Measurements from ENCODE around the gene UTF1.
"Not testable (repeated sequence)": the region's sequence is repeated elsewhere in the genome, so short reads cannot be mapped to it uniquely, and the experiment has no call there.

UTF1 gene

DNA sequence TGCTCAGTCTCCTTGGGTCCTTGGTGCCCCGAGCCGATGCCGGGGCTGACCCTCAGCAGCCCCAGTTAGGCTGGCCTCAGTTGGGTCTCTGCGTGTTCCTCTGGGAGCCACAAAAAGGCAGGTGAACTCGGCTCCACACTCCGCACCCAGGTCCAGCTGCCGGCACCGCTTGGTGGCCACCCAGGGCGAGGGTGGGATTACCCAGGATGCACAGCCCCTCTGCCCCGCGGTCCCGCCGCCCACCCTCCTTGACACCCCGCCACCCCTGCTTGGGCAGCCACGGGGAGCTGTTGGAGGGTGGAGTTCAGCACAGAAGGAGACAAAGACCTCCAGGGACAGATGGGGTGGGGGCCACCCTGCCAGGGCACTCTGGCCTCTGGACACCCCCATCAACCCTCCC is 25.3 kb downstream of the UTF1 start:
- peaks cover 6% of the 10 kb centered on the region for H3K27me3 ChIP-seq (ENCODE audit: control insufficient read depth, insufficient read depth, low read length)
- no peak overlapping the region for H3K4me2 ChIP-seq (ENCODE audit: low read length)
- H3K4me1 ChIP-seq (ENCODE audit: control insufficient read depth, insufficient read depth, low read length): peaks cover 27% of the 10 kb centered on the region
- H3K9me3 ChIP-seq (replicated peaks; ENCODE audit: low read length): no peaks in the 10 kb centered on the region
- no peaks in the 10 kb centered on the region for H3K36me3 ChIP-seq (ENCODE audit: insufficient read depth, low read length)
- no peak overlapping the region for H3K9ac ChIP-seq (ENCODE audit: low read depth, low read length)
- H3K4me3 ChIP-seq (ENCODE audit: low read length): no peak overlapping the region

DNA sequence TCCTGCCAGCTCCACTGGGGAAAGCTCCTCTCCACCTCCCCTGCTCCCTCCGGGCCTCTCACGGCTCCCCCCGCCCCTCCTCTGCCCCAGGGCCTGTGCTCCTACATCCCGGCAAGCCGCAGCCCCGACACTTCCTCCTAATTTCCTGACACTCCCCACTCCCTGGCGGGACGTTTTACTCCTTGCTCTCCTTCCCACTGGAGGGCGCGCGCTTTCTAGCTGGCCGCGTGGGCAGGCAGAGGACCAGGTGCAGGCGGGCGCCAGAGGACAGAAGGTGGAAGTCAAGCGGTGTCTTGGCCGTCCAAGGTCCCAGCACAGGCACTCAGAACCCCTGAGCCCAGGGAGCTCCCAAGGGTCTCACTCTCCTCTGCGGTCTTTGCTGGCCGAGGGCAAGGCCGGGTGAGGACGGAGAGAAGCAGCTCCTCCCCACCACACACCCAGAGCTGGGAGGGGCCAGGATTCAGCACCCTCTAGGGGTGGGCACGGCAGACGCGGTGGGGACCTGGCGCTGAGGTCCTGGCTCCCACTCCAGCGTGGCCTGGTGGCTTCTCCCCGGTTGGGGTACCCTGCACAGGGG is 27.6 kb downstream of the UTF1 start:
- Histone ChIP-seq H3K4me2 (ENCODE audit: low read length) (no peak overlapping the region), H3K9me3 (replicated peaks; ENCODE audit: low read length) (no peaks in the 10 kb centered on the region), H3K4me3 (ENCODE audit: low read length) (no peak overlapping the region), H3K36me3 (ENCODE audit: insufficient read depth, low read length) (no peaks in the 10 kb centered on the region), H3K9ac (ENCODE audit: low read depth, low read length) (no peak overlapping the region), H3K4me1 (ENCODE audit: control insufficient read depth, insufficient read depth, low read length) (peaks cover 44% of the 10 kb centered on the region), H3K27me3 (ENCODE audit: control insufficient read depth, insufficient read depth, low read length) (no peaks in the 10 kb centered on the region)

DNA sequence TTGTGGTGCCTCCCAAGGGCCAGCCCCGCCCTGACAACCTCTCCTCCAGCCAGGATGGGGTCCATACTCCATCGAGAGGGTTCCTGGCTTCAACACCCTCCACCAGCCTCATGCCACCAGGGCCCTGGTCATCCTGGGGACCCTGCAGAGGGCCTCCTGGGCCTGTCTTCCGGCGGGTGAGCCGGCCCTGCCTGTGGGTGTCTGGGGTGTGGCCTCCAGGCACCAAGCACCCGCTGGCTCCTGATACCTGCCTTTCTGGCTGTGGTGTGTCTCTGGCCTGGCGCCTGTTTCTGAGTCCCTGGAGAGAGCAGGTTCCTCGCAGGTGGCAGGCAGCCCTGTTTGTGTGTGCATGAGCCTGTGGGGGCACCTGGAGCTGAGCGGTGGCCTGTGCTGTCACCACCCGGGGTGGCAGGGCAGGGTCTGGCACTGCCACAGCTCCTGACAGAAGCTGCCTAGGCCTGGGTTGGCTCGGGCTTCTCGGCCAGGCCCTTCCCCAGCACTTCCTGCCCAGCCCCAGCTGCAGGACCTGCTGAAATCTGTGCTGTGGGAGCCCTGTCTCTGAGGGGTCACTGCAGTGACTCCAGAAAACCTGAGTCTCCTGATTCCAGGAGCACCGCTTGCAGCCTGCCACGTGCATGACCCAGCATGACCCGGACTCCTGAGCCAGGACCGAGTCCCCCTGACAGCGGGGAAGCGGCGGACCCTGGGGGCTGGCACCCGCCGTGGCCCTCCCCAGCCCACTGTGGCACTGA is 28.2 kb downstream of the UTF1 start:
- Histone ChIP-seq H3K4me2 (ENCODE audit: low read length) (peak overlapping the region; percentile 64), H3K4me1 (ENCODE audit: control insufficient read depth, insufficient read depth, low read length) (peaks cover 44% of the 10 kb centered on the region), H3K9me3 (replicated peaks; ENCODE audit: low read length) (no peaks in the 10 kb centered on the region), H3K9ac (ENCODE audit: low read depth, low read length) (no peak overlapping the region), H3K36me3 (ENCODE audit: insufficient read depth, low read length) (no peaks in the 10 kb centered on the region), H3K27me3 (ENCODE audit: control insufficient read depth, insufficient read depth, low read length) (no peaks in the 10 kb centered on the region), H3K4me3 (ENCODE audit: low read length) (no peak overlapping the region)

DNA sequence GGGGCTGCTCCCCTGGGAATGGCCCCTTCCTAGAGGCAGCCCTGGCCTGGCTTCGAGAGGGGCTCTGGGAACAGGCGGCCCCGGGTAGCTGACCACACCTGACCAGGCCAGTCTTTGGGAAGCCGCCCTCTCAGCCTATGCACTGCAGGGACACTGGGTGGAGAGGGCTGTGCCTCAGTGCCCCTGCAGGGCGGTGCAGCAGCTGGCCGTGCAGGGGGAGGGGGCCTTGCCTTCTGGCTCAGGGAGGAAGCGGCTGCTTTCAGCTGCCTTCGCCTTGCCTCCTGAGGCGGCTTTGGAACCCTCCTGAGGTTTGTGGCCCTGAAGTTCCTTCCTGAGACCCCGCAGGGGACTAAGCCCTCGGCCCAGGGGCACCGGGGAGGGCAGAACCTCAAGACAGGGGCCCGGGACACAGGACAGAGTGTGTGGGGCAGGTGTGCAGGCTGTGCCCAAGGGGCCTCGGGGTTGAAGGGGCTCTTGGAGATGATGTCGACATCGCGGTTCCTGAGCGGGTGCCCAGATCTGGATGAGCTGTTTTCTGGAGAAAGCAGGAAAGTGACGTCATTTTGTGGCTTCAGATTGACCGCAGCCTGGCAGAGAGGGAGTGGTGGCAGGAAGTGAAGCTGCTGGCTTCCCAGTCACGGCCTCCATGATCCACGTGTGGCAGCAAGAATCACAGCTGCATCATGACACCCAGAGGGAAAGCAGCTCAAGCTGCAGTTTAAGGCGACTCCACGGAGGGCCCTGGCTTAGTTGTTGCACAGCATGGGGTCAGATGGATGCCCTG is 29.0 kb downstream of the UTF1 start:
- peak overlapping the region; percentile 41 for H3K9ac ChIP-seq (ENCODE audit: low read depth, low read length)
- peak overlapping the region; percentile 41 for H3K4me3 ChIP-seq (ENCODE audit: low read length)
- H3K9me3 ChIP-seq (replicated peaks; ENCODE audit: low read length): no peaks in the 10 kb centered on the region
- H3K4me2 ChIP-seq (ENCODE audit: low read length): peak overlapping the region; percentile 64
- no peaks in the 10 kb centered on the region for H3K27me3 ChIP-seq (ENCODE audit: control insufficient read depth, insufficient read depth, low read length)
- H3K36me3 ChIP-seq (ENCODE audit: insufficient read depth, low read length): no peaks in the 10 kb centered on the region
- peaks cover 44% of the 10 kb centered on the region for H3K4me1 ChIP-seq (ENCODE audit: control insufficient read depth, insufficient read depth, low read length)

DNA sequence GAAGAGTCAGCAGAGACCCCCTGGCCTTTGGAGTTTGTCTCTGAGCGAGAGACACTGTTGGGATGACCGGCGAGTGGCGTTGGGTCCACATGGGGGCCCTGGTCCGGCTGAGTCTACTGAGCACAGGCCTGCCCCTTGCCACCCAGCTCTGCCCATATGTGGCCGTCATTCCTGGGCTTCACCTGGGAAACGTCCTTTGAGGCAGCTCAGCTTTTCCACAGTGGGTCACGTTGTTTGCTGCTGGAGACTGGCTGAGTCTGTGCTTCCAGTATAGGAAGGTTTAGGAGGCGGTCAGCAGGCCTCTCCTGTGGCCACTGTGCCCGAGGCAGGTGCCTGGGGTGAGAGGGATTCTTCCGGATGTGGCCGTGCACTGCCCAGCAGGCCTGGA is 29.6 kb downstream of the UTF1 start:
- H3K27me3 ChIP-seq (ENCODE audit: control insufficient read depth, insufficient read depth, low read length): no peaks in the 10 kb centered on the region
- peak overlapping the region; percentile 59 for H3K4me2 ChIP-seq (ENCODE audit: low read length)
- H3K4me3 ChIP-seq (ENCODE audit: low read length): no peak overlapping the region
- H3K9me3 ChIP-seq (replicated peaks; ENCODE audit: low read length): no peaks in the 10 kb centered on the region
- no peaks in the 10 kb centered on the region for H3K36me3 ChIP-seq (ENCODE audit: insufficient read depth, low read length)
- peaks cover 44% of the 10 kb centered on the region for H3K4me1 ChIP-seq (ENCODE audit: control insufficient read depth, insufficient read depth, low read length)
- H3K9ac ChIP-seq (ENCODE audit: low read depth, low read length): peak overlapping the region; percentile 11

DNA sequence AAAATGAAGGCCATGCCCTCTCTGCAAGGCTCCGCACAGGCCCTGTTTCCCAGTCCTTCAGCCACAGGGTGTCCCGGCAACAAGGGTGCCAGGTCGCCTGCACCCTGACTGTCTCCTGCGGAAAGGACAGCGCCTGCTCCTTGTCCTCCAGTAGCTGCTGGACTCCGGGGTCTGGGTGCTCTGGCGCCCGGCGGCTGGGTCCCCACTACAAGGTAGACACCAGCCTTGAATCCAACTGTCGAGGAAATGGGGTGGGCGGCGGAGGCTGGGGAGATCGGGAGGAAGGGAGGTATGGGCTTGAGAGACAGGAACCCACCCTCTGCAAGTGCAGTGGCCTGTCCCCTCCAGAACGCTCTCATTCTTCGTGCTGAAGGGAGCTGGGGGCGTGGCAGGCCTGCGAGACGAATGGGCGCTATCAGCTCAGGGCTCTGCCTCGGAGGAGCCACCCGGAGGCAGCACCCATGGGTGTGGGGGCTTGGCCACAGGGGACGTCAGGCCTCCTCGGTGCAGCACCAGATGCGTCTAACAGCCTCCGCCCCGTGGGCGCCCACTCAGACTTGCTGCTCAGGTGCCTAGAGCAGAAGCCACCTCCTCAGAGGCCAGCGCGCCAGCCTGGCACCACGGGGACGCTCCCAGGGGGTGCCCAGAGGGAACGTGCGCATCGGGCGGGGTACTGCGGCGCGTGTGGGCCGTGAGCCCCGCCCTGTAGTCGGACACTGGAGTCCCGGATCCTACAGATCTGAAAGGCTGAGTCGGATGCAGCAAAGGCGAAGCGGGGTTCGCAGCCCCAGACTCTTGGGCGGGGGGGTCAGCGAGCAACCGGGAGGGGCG is 31.1 kb downstream of the UTF1 start:
- Histone ChIP-seq H3K4me1 (ENCODE audit: control insufficient read depth, insufficient read depth, low read length) (peaks cover 44% of the 10 kb centered on the region), H3K4me3 (ENCODE audit: low read length) (peak overlapping the region; percentile 72), H3K27me3 (ENCODE audit: control insufficient read depth, insufficient read depth, low read length) (no peaks in the 10 kb centered on the region), H3K9me3 (replicated peaks; ENCODE audit: low read length) (no peaks in the 10 kb centered on the region), H3K9ac (ENCODE audit: low read depth, low read length) (peak overlapping the region; percentile 77), H3K4me2 (ENCODE audit: low read length) (peak overlapping the region; percentile 80), H3K36me3 (ENCODE audit: insufficient read depth, low read length) (no peaks in the 10 kb centered on the region)

DNA sequence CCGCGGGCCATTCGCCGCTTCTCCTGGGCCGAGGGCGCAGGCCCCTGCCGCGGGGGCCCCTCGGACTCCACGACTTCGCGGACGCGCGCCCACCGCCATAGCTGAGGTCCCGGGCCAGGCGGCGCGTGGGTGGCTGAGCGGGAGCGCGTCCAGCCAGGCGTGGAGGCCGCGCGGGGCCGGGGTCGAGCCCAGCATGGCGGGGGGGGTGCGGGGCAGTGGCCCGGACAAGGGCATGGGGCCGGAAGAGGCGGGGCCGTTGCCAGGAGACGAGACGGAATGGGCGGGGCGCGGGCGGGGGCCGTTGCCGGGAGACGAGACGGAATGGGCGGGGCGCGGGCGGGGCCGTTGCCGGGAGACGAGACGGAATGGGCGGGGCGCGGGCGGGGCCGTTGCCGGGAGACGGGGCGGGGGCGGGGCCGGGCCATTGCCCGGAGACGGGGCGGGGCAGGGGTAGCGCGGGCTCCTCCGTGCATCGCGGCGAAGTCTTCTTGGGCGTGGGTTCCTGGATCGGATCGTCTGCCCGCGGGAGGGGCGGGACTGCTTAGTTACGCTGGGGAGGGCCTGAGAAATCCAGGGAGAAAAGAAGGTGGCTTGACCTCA is 31.8 kb downstream of the UTF1 start:
- H3K9me3 ChIP-seq (replicated peaks; ENCODE audit: low read length): no peaks in the 10 kb centered on the region
- peaks cover 44% of the 10 kb centered on the region for H3K4me1 ChIP-seq (ENCODE audit: control insufficient read depth, insufficient read depth, low read length)
- H3K36me3 ChIP-seq (ENCODE audit: insufficient read depth, low read length): no peaks in the 10 kb centered on the region
- peak overlapping the region; percentile 72 for H3K4me3 ChIP-seq (ENCODE audit: low read length)
- peak overlapping the region; percentile 82 for H3K4me2 ChIP-seq (ENCODE audit: low read length)
- peak overlapping the region; percentile 77 for H3K9ac ChIP-seq (ENCODE audit: low read depth, low read length)
- H3K27me3 ChIP-seq (ENCODE audit: control insufficient read depth, insufficient read depth, low read length): no peaks in the 10 kb centered on the region

DNA sequence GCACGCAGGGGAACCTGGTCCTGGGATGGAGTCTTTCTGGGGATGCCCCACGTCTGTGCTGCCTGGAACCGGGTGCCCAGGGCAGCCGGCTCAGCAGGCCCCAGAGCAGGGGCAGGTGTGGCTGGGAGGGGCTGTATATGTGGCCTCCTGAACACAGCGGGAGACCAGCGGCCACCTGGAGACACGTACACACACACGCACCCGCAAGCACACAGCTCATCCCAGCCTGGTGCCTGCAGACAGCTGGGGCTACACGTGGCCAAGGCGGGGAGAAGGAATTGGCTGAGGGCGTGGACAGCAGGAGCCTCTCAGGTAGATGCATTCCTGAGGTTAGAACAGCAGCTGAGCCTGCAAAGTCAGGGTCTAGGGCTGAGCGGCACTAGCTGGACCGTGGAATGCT is 32.7 kb downstream of the UTF1 start:
- no peak overlapping the region for H3K4me3 ChIP-seq (ENCODE audit: low read length)
- no peaks in the 10 kb centered on the region for H3K27me3 ChIP-seq (ENCODE audit: control insufficient read depth, insufficient read depth, low read length)
- H3K9ac ChIP-seq (ENCODE audit: low read depth, low read length): no peak overlapping the region
- H3K4me2 ChIP-seq (ENCODE audit: low read length): peak overlapping the region; percentile 82
- peaks cover 42% of the 10 kb centered on the region for H3K4me1 ChIP-seq (ENCODE audit: control insufficient read depth, insufficient read depth, low read length)
- H3K9me3 ChIP-seq (replicated peaks; ENCODE audit: low read length): no peaks in the 10 kb centered on the region
- no peaks in the 10 kb centered on the region for H3K36me3 ChIP-seq (ENCODE audit: insufficient read depth, low read length)

DNA sequence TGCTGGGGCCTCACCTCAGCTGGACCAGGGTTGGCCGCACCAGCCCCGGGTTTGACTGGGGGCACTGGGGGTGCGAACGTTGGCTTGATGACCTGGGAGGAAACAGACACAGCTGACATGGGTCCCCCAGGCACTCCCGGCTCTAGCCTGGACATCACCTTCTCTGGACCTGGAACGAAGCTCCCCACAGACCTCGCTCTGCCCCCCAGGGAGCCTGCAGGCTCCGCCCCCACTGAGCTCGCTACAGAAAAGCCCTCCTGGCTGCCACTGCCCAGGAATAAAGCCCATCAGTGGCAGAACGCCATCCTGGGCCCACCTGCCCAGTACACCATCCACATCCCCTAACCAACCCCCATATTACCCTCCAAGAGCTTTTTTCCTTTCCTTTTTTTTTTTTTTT is 33.7 kb downstream of the UTF1 start:
- H3K4me3 ChIP-seq (ENCODE audit: low read length): no peak overlapping the region
- H3K9ac ChIP-seq (ENCODE audit: low read depth, low read length): no peak overlapping the region
- no peaks in the 10 kb centered on the region for H3K27me3 ChIP-seq (ENCODE audit: control insufficient read depth, insufficient read depth, low read length)
- no peaks in the 10 kb centered on the region for H3K36me3 ChIP-seq (ENCODE audit: insufficient read depth, low read length)
- no peaks in the 10 kb centered on the region for H3K9me3 ChIP-seq (replicated peaks; ENCODE audit: low read length)
- no peak overlapping the region for H3K4me2 ChIP-seq (ENCODE audit: low read length)
- peaks cover 33% of the 10 kb centered on the region for H3K4me1 ChIP-seq (ENCODE audit: control insufficient read depth, insufficient read depth, low read length)

DNA sequence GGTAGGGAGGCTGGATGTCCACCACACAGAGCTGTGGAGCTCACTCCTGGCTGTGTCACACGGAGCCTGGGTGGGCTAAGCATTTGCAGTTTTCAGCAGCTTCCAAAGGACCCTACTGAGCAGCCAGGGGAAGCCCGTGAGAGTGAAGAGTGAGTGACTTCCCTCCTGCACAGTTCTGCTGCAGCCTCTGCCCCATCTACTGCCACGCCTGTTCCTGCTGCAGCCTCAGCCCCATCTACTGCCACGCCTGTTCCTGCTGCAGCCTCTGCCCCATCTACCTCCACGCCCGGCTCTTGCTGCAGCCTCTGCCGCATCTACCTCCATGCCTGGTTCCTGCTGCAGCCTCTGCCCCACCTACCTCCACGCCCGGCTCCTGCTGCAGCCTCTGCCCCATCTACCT is 34.4 kb downstream of the UTF1 start:
- H3K27me3 ChIP-seq (ENCODE audit: control insufficient read depth, insufficient read depth, low read length): no peaks in the 10 kb centered on the region
- peaks cover 26% of the 10 kb centered on the region for H3K4me1 ChIP-seq (ENCODE audit: control insufficient read depth, insufficient read depth, low read length)
- no peak overlapping the region for H3K9ac ChIP-seq (ENCODE audit: low read depth, low read length)
- no peaks in the 10 kb centered on the region for H3K36me3 ChIP-seq (ENCODE audit: insufficient read depth, low read length)
- H3K9me3 ChIP-seq (replicated peaks; ENCODE audit: low read length): no peaks in the 10 kb centered on the region
- H3K4me2 ChIP-seq (ENCODE audit: low read length): no peak overlapping the region
- no peak overlapping the region for H3K4me3 ChIP-seq (ENCODE audit: low read length)

DNA sequence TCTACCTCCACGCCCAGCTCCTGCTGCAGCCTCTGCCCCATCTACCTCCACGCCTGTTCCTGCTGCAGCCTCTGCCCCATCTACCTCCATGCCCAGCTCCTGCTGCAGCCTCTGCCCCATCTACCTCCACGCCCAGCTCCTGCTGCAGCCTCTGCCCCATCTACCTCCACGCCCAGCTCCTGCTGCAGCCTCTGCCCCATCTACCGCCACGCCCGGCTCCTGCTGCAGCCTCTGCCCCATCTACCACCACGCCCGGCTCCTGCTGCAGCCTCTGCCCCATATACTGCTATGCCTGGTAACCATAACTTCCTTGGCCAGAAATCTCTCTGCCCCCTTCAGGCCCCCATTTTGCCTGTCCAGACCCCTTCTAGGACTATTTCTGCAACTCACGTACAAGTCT is 35.0 kb downstream of the UTF1 start:
- H3K9me3 ChIP-seq (replicated peaks; ENCODE audit: low read length); H3K9ac ChIP-seq (ENCODE audit: low read depth, low read length); H3K4me3 ChIP-seq (ENCODE audit: low read length); H3K27me3 ChIP-seq (ENCODE audit: control insufficient read depth, insufficient read depth, low read length); H3K4me2 ChIP-seq (ENCODE audit: low read length); H3K36me3 ChIP-seq (ENCODE audit: insufficient read depth, low read length): not testable (repeated sequence)
- peaks cover 21% of the 10 kb centered on the region for H3K4me1 ChIP-seq (ENCODE audit: control insufficient read depth, insufficient read depth, low read length)
